Measurements from ENCODE around the gene TP53AIP1. TPM values are rescaled to one million over a fixed set of nuclear protein-coding genes. Genes with fewer than 3 reads are reported as not detected.

The TP53AIP1 gene, protein sequence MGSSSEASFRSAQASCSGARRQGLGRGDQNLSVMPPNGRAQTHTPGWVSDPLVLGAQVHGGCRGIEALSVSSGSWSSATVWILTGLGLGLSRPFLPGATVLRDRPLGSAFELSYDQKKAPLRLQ
- total RNA-seq = 1 to 10 TPM in 1 of 8 experiments, under 1 TPM in 7; 0.24 to 1.3 (median 0.57) TPM

DNA sequence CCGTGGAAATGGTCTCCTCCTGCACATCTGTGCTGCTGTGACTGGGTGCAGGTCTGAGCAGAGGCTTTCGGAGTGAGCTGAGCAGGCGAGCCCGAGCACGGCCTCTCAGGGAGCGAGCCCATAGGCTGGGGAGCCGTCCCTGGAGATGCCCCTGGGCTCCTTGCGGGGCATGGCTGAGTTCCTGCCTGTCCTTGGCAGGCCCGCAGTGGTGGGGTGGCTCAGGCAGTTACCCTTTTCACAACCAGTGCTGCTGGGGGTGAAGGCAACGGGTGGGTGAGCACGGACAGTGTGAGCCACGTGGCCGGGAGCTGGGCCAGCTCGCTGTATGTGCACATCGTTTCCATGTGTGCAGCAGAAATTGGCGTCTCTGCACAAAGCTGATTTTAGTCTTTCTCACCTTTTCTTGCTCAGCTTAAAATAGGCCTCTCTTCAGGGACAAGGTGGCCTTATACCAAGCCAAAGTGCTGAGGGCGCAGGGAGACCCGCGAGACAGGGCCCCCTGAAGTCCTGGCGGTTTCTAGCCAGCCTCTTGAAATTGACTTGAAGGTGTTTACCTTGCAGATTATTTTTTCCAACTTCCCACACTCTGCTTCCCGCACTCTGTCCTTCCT is at the start of gene TP53AIP1:
TSS of gene TP53AIP1 (minus strand) at position 55 of the 611 bp plus-strand sequence. CDS start 5,053 bp downstream, outside the sequence.
- in situ Hi-C loops (cut with MboI; ENCODE audit: low pct_unique_long_range_greater_than_20kb in 2 of 9, low sequenced_read_pairs in 9 of 9, unreplicated experiment in 9 of 9) = no loop called here
- Histone ChIP-seq H3K4me3 (no peak within 1 kb of the TSS), H3K4me1 (replicated peaks in 1 of 2) (peaks cover 5 to 18% of the 10 kb centered on the region in 2 donors), H3K27ac (no peak within 1 kb of the TSS)
- no peak for ATAC-seq (replicated peaks in 6 of 8)
- 40 to 97% (median 91%) methylated on average over 1 to 10 of the region's 21 CpGs; no CpG with 5 or more reads in 2 of the 10 experiments for WGBS, 10 experiments

DNA sequence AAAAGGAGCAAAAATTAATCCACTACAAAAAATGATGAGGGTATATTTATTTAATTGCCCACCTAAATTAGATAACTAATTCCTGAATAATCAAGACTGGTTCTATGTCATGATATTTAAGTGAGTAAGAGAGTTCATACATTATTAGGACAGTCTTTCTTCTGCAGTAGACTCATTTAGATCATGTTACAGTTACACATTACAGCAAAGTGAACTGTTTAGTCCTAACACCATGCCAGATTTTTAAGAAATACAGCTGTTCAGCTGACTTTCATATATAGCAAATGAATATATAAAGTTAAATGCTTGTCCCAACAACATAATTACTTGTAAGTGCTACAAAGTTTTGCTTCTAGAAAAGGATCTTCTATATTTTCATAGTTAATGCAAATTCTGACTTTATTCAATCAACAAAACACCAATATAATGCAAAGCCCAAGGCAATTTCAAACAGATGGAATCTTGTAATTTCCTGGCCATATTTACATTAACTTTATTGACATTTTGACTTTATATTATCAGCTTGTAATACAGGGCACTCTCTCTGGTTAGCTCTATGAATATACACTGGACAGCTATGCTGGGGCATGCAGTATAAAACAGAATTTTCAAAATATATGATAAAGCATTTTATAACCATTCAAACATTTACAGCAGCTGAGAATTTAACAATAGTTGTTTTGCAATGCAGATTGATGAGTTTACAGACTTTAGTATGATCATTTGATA is 45.7 kb upstream of the TP53AIP1 start:
- Histone ChIP-seq H3K4me1 (replicated peaks in 1 of 2) (no peaks in the 10 kb centered on the region), H3K27ac (no peak overlapping the region), H3K4me3 (no peak overlapping the region)
- in situ Hi-C loops (cut with MboI; ENCODE audit: low pct_unique_long_range_greater_than_20kb in 2 of 9, low sequenced_read_pairs in 9 of 9, unreplicated experiment in 9 of 9) = loop anchor here in 1 of 9 experiments (25.0 kb wide), 1 partner anchor 99 kb away; no protein-coding TSS in a partner anchor
- peak in 2 of 8 experiments; percentile 46 to 90 for ATAC-seq (replicated peaks in 6 of 8)

DNA sequence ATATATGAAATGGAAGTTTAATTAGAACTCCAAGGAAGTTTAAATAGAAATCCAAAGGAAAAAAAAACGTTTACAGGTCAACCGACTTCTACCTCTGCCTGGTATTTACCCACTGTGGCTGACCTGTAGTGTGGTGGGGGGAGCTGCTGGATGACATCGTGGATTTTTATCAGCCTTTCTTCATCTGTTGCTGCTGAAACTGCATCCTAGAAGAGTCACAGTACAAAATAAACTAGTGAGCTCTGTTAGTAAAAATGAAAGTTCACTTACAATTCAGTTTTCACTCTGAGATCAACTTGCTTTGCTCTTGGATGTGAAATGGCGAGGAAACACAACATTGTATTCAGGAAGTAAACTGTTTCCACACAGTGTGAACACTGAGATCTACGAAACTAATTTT is 43.2 kb upstream of the TP53AIP1 start:
- WGBS, 10 experiments = 75 to 100% (median 92%) methylated on average over 1 to 5 of the region's 5 CpGs
- Histone ChIP-seq H3K27ac (no peak overlapping the region), H3K4me3 (no peak overlapping the region), H3K4me1 (replicated peaks in 1 of 2) (no peaks in the 10 kb centered on the region)
- in situ Hi-C loops (cut with MboI; ENCODE audit: low pct_unique_long_range_greater_than_20kb in 2 of 9, low sequenced_read_pairs in 9 of 9, unreplicated experiment in 9 of 9) = loop anchor here in 1 of 9 experiments (25.0 kb wide), 1 partner anchor 101 kb away; no protein-coding TSS in a partner anchor
- ATAC-seq (replicated peaks in 6 of 8) = no peak

GRCh38 chr11:128983023-128983422 is 40.4 kb upstream of the TP53AIP1 start:
- Histone ChIP-seq H3K27ac (no peak overlapping the region), H3K4me3 (no peak overlapping the region), H3K4me1 (replicated peaks in 1 of 2) (no peaks in the 10 kb centered on the region)
- in situ Hi-C loops (cut with MboI; ENCODE audit: low pct_unique_long_range_greater_than_20kb in 2 of 9, low sequenced_read_pairs in 9 of 9, unreplicated experiment in 9 of 9) = loop anchor here in 1 of 9 experiments (25.0 kb wide), 1 partner anchor 104 kb away; no protein-coding TSS in a partner anchor
- 66 to 100% (median 88%) methylated on average over 1 to 4 of the region's 8 CpGs; no CpG with 5 or more reads in 1 of the 10 experiments for WGBS, 10 experiments
- ATAC-seq (replicated peaks in 6 of 8) = peak in 5 of 8 experiments; percentile 63 to 82 (median 71)

DNA sequence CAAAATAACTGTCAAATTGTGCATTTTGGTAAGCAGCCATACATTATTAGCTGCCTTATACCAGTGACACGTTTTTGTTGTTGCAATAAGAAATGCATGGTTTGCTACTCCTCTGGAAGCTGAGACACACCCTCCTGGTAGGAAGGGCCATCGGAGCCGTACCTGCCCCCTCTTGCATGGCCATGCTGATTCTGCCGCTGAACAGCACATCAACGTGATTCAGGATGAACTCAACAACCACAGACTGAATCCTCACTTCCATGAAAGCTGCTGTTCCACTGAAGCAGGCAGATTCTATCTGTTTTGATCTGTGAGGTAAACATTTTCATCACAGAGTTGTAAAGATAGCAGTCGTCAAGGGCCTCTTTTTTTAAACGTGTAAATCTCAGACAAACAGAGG is 38.6 kb upstream of the TP53AIP1 start:
- no peak for ATAC-seq (replicated peaks in 6 of 8)
- H3K27ac ChIP-seq = no peak overlapping the region
- H3K4me3 ChIP-seq = no peak overlapping the region
- WGBS, 10 experiments = 20 to 93% (median 69%) methylated on average over 1 to 6 of the region's 7 CpGs; no CpG with 5 or more reads in 1 of the 10 experiments
- H3K4me1 ChIP-seq (replicated peaks in 1 of 2) = no peaks in the 10 kb centered on the region
- in situ Hi-C loops (cut with MboI; ENCODE audit: low pct_unique_long_range_greater_than_20kb in 2 of 9, low sequenced_read_pairs in 9 of 9, unreplicated experiment in 9 of 9) = loop anchor here in 1 of 9 experiments (25.0 kb wide), 1 partner anchor 106 kb away; no protein-coding TSS in a partner anchor

GRCh38 chr11:128970598-128971190 is 28.0 kb upstream of the TP53AIP1 start:
- WGBS, 10 experiments = 95 to 100% (median 98%) methylated on average over 1 to 8 of the region's 13 CpGs; no CpG with 5 or more reads in 3 of the 10 experiments
- in situ Hi-C loops (cut with MboI; ENCODE audit: low pct_unique_long_range_greater_than_20kb in 2 of 9, low sequenced_read_pairs in 9 of 9, unreplicated experiment in 9 of 9) = loop anchor here in 2 of 9 experiments (25.0 kb wide), 3 partner anchors 342 to 933 kb away; no protein-coding TSS in a partner anchor
- no peak for ATAC-seq (replicated peaks in 6 of 8)
- Histone ChIP-seq H3K4me1 (replicated peaks in 1 of 2) (no peaks in the 10 kb centered on the region), H3K4me3 (no peak overlapping the region), H3K27ac (no peak overlapping the region)

GRCh38 chr11:128968916-128969315 is 26.2 kb upstream of the TP53AIP1 start:
- Histone ChIP-seq H3K4me3 (no peak overlapping the region), H3K27ac (no peak overlapping the region), H3K4me1 (replicated peaks in 1 of 2) (peaks cover 0 to 5% of the 10 kb centered on the region in 2 donors)
- 0 to 100% (median 100%) methylated on average over 1 to 6 of the region's 9 CpGs; no CpG with 5 or more reads in 2 of the 10 experiments for WGBS, 10 experiments
- ATAC-seq (replicated peaks in 6 of 8) = peak in 1 of 8 experiments; percentile 12
- in situ Hi-C loops (cut with MboI; ENCODE audit: low pct_unique_long_range_greater_than_20kb in 2 of 9, low sequenced_read_pairs in 9 of 9, unreplicated experiment in 9 of 9) = loop anchor here in 2 of 9 experiments (25.0 kb wide), 3 partner anchors 343 to 932 kb away; no protein-coding TSS in a partner anchor

DNA sequence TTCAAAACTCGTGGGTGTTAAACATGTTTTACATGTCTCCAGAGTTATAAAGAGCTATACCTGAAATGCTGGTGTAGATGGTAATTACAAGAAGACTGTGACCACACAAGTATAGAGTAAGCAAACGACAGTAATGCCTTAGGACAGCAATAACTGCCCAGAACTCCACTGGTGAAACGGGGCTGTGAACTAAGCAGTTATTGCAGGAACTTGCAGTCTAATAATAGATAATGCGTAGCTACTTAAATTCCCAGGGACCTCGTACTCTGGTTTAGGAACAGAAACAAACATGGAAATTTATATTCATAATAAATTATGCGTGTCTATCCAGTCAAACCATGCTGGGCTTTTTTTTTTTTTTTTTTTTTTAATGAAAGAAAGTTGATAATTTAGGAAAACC is 24.9 kb upstream of the TP53AIP1 start:
- in situ Hi-C loops (cut with MboI; ENCODE audit: low pct_unique_long_range_greater_than_20kb in 2 of 9, low sequenced_read_pairs in 9 of 9, unreplicated experiment in 9 of 9) = loop anchor here in 2 of 9 experiments (25.0 kb wide), 3 partner anchors 345 to 930 kb away; no protein-coding TSS in a partner anchor
- ATAC-seq (replicated peaks in 6 of 8) = peak in 1 of 8 experiments; percentile 31
- Histone ChIP-seq H3K4me1 (replicated peaks in 1 of 2) (peaks cover 0 to 5% of the 10 kb centered on the region in 2 donors), H3K27ac (no peak overlapping the region), H3K4me3 (no peak overlapping the region)
- whole genome bisulfite sequencing, 10 experiments = 53 to 100% (median 86%) methylated on average over 1 to 6 of the region's 6 CpGs

GRCh38 chr11:128965485-128965884 is 22.8 kb upstream of the TP53AIP1 start:
- in situ Hi-C loops (cut with MboI; ENCODE audit: low pct_unique_long_range_greater_than_20kb in 2 of 9, low sequenced_read_pairs in 9 of 9, unreplicated experiment in 9 of 9) = loop anchor here in 2 of 9 experiments (25.0 kb wide), 3 partner anchors 347 to 928 kb away; no protein-coding TSS in a partner anchor
- WGBS, 10 experiments = 48 to 90% (median 65%) methylated on average over 1 to 4 of the region's 4 CpGs; no CpG with 5 or more reads in 1 of the 10 experiments
- no peak overlapping the region for H3K27ac ChIP-seq
- H3K4me1 ChIP-seq (replicated peaks in 1 of 2) = peaks cover 0 to 5% of the 10 kb centered on the region in 2 donors
- peak in 2 of 8 experiments; percentile 64 to 72 for ATAC-seq (replicated peaks in 6 of 8)
- H3K4me3 ChIP-seq = no peak overlapping the region

GRCh38 chr11:128964463-128964930 is 21.8 kb upstream of the TP53AIP1 start:
- H3K4me1 ChIP-seq (replicated peaks in 1 of 2) = peaks cover 0 to 5% of the 10 kb centered on the region in 2 donors
- no peak overlapping the region for H3K27ac ChIP-seq
- H3K4me3 ChIP-seq = no peak overlapping the region
- no peak for ATAC-seq (replicated peaks in 6 of 8)
- 52 to 100% (median 89%) methylated on average over 2 to 4 of the region's 7 CpGs; no CpG with 5 or more reads in 1 of the 10 experiments for WGBS, 10 experiments
- in situ Hi-C loops (cut with MboI; ENCODE audit: low pct_unique_long_range_greater_than_20kb in 2 of 9, low sequenced_read_pairs in 9 of 9, unreplicated experiment in 9 of 9) = loop anchor here in 2 of 9 experiments (25.0 kb wide), 3 partner anchors 348 to 927 kb away; no protein-coding TSS in a partner anchor

DNA sequence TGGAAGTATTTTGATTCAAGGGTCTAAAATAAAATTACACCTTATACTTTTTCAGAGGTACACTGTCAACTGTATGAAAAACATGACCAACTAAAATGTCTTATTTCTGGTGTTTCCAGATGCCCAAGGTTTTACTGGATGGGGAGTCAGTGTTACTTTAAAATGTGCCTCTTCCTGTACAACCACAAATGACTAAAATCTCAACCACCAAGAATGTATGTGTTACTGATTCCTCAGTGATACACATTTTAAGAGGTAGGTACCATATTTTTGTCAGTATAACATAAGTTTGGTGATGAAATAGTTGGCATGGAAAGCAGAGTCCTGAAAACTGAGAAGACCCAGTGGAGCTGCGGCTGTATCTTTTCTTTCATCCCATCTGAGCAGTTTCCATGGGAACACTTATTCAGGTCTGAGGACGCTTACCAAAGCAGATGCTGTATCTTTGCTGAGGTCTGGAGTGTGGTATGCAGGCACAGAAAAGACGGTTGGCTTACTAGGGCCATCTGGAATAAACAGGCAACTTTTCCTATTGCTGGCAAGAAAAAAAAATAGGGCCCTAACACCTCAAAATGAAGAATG is 21.2 kb upstream of the TP53AIP1 start:
- in situ Hi-C loops (cut with MboI; ENCODE audit: low pct_unique_long_range_greater_than_20kb in 2 of 9, low sequenced_read_pairs in 9 of 9, unreplicated experiment in 9 of 9) = loop anchor here in 2 of 9 experiments (25.0 kb wide), 3 partner anchors 348 to 927 kb away; no protein-coding TSS in a partner anchor
- Histone ChIP-seq H3K4me1 (replicated peaks in 1 of 2) (peaks cover 0 to 5% of the 10 kb centered on the region in 2 donors), H3K27ac (no peak overlapping the region), H3K4me3 (no peak overlapping the region)
- WGBS, 10 experiments = 40 to 83% (median 61%) methylated on average over 2 to 3 of the region's 3 CpGs; no CpG with 5 or more reads in 4 of the 10 experiments
- ATAC-seq (replicated peaks in 6 of 8) = peak in 1 of 8 experiments; percentile 69

- in situ Hi-C loops (cut with MboI; ENCODE audit: low pct_unique_long_range_greater_than_20kb in 2 of 9, low sequenced_read_pairs in 9 of 9, unreplicated experiment in 9 of 9) = loop anchor here in 2 of 9 experiments (25.0 kb wide), 3 partner anchors 349 to 926 kb away; no protein-coding TSS in a partner anchor
- no peak overlapping the region for H3K27ac ChIP-seq
These were observed 20.2 kb upstream of the TP53AIP1 start for GRCh38 chr11:128962896-128963295.

More at GRCh38 chr11:128962896-128963295, 20.2 kb upstream of the TP53AIP1 start:
- H3K4me3 ChIP-seq = no peak overlapping the region
- no peak for ATAC-seq (replicated peaks in 6 of 8)
- 60 to 98% (median 90%) methylated on average over 1 to 5 of the region's 5 CpGs for WGBS, 10 experiments
- H3K4me1 ChIP-seq (replicated peaks in 1 of 2) = peaks cover 0 to 5% of the 10 kb centered on the region in 2 donors

All from motor neuron (in vitro differentiated cells).